Endothelial cell of umbilical vein (primary cell): Measurements from ENCODE around the gene FLRT1. TPM values are rescaled to one million over a fixed set of nuclear protein-coding genes. Genes with fewer than 3 reads are reported as not detected.

Source experiments
- BruUV-seq: library from RNA; stranded (reverse); fragments of 400-500 nt; replicated peaks from 2 replicates; lab custom pipeline; 2021; lab: Mats Ljungman, UMichigan
- CTCF ChIA-PET: fragments of 300-600, 350-600 bp; sonication (Branson Sonifier 250); formaldehyde crosslinking; loops from one replicate; lab custom pipeline; 2021; ENCODE audit warnings: antibody characterized with exemption, inconsistent platforms; lab: Charles Lee
- POLR2A ChIA-PET: fragments of 300-600, 350-600 bp; sonication (Branson Sonifier 250); formaldehyde crosslinking; loops from one replicate; lab custom pipeline; 2021; ENCODE audit warnings: antibody characterized with exemption, inconsistent platforms; lab: Charles Lee
- DNase-seq: peaks from one replicate; pipeline ENCODE4 v3.0.0-alpha.2; 2011; ENCODE audit warnings: low read depth, low spot score
- FAIRE-seq: peaks from 2 replicates; lab custom pipeline; 2011; peaks lifted over from hg19 to GRCh38; lab: Jason Lieb, UNC
- H2AFZ ChIP-seq: 2 replicates; pipeline ENCODE4 v1.6.0; 2012; ENCODE audit warnings: low read depth, low read length, control low read depth, inconsistent platforms
- H3K27ac ChIP-seq: 2 replicates; pipeline ENCODE4 v1.5.1; 2011; ENCODE audit warnings: low read depth, mild to moderate bottlenecking, control low read depth, low read length, moderate library complexity; ENCODE audit not compliant: insufficient read depth
- H3K27me3 ChIP-seq, 2 experiments: 2 replicates each; pipeline versions ENCODE4 v1.6.0 to v1.6.1; 2011; ENCODE audit warnings: low read length in 2 of 2, mixed read lengths in 1 of 2; ENCODE audit not compliant: control insufficient read depth in 2 of 2, insufficient read depth in 2 of 2
- H3K36me3 ChIP-seq, 2 experiments: 2 replicates in 1 of 2; 3 replicates in 1 of 2; pipeline ENCODE4 v1.5.1; 2011; ENCODE audit warnings: low read length in 2 of 2, mild to moderate bottlenecking in 1 of 2, moderate library complexity in 1 of 2; ENCODE audit not compliant: control insufficient read depth in 2 of 2, insufficient read depth in 2 of 2; ENCODE audit errors: extremely low read depth in 1 of 2
- H3K4me1 ChIP-seq: 3 replicates; pipeline ENCODE4 v1.5.1; 2011; ENCODE audit warnings: mild to moderate bottlenecking, low read length; ENCODE audit not compliant: control insufficient read depth, insufficient read depth; ENCODE audit errors: extremely low read depth
- H3K4me2 ChIP-seq: 2 replicates; pipeline ENCODE4 v1.6.1; 2011; ENCODE audit warnings: low read length, control low read depth, mixed read lengths; ENCODE audit not compliant: insufficient read depth
- H3K4me3 ChIP-seq, 3 experiments: fragments of 200-600 bp in 1 of 3; sonication (generic), shearing (Covaris generic) in 1 of 3; replicated peaks in 1 of 3; 2 replicates each; pipeline ENCODE4 v1.5.1; 2011 to 2016; ENCODE audit warnings: control low read depth in 3 of 3, low read length in 3 of 3, mild to moderate bottlenecking in 2 of 3, inconsistent platforms in 1 of 3, low read depth in 1 of 3, moderate library complexity in 1 of 3; ENCODE audit not compliant: insufficient read depth in 1 of 3
- H3K79me2 ChIP-seq: 2 replicates; pipeline ENCODE4 v1.6.0; 2012; ENCODE audit warnings: low read length, inconsistent platforms; ENCODE audit not compliant: control insufficient read depth, insufficient read depth
- H3K9ac ChIP-seq: replicated peaks from 2 replicates; pipeline ENCODE3; 2011; ENCODE audit warnings: low read length, control low read depth; ENCODE audit not compliant: insufficient read depth; ENCODE audit errors: extremely low read depth
- H3K9me1 ChIP-seq: replicated peaks from 3 replicates; pipeline ENCODE4 v1.6.0; 2011; ENCODE audit warnings: mild to moderate bottlenecking, low read length; ENCODE audit not compliant: control insufficient read depth, insufficient read depth; ENCODE audit errors: extremely low read depth
- H3K9me3 ChIP-seq: replicated peaks from 2 replicates; pipeline ENCODE4 v1.5.1; 2012; ENCODE audit warnings: low read length, inconsistent platforms; ENCODE audit not compliant: control insufficient read depth, insufficient read depth
- H4K20me1 ChIP-seq: replicated peaks from 2 replicates; pipeline ENCODE3; 2011; ENCODE audit warnings: mild to moderate bottlenecking, low read length; ENCODE audit not compliant: control insufficient read depth, insufficient read depth; ENCODE audit errors: extremely low read depth
- CTCF ChIP-seq, 2 donors: IDR thresholded peaks; 1 replicate in 1 of 2; 2 replicates in 1 of 2; pipeline ENCODE4 v1.5.1; 2011; ENCODE audit warnings: low read length in 2 of 2, mild to moderate bottlenecking in 2 of 2, moderate library complexity in 2 of 2, control low read depth in 1 of 2, inconsistent platforms in 1 of 2, low read depth in 1 of 2; ENCODE audit not compliant: insufficient read depth in 1 of 2; ENCODE audit errors: extremely low read depth in 1 of 2
- EZH2 ChIP-seq: IDR thresholded peaks from 2 replicates; pipeline ENCODE4 v1.6.1; 2012; ENCODE audit warnings: borderline replicate concordance, low read depth, mild to moderate bottlenecking, moderate library complexity, low read length, inconsistent platforms; ENCODE audit not compliant: severe bottlenecking
- FOS ChIP-seq: IDR thresholded peaks from 2 replicates; pipeline ENCODE4 v1.6.1; 2011; ENCODE audit warnings: mild to moderate bottlenecking, low read length, moderate library complexity, borderline replicate concordance; ENCODE audit not compliant: insufficient read depth
- GATA2 ChIP-seq: IDR thresholded peaks from 2 replicates; pipeline ENCODE4 v1.7.0; 2011; ENCODE audit warnings: low read depth, mild to moderate bottlenecking, moderate library complexity, mixed read lengths, low read length; ENCODE audit not compliant: insufficient read length, insufficient read depth
- JUN ChIP-seq: IDR thresholded peaks from 2 replicates; pipeline ENCODE4 v1.6.1; 2011; ENCODE audit warnings: borderline replicate concordance, low read depth; ENCODE audit not compliant: insufficient read length, insufficient read depth
- MYC ChIP-seq: IDR thresholded peaks from one replicate; pipeline ENCODE4 v1.6.1; 2011; ENCODE audit warnings: mild to moderate bottlenecking, low read depth, low read length
- POLR2A ChIP-seq: IDR thresholded peaks from 2 replicates; pipeline ENCODE4 v1.6.1; 2012; ENCODE audit warnings: low read depth, mild to moderate bottlenecking, control low read depth, low read length
- POLR2AphosphoS5 ChIP-seq: IDR thresholded peaks from 2 replicates; pipeline ENCODE4 v1.6.1; 2012; ENCODE audit warnings: low read depth, mild to moderate bottlenecking, control low read depth, low read length, moderate library complexity; ENCODE audit not compliant: insufficient read depth
- dilution Hi-C: fragments of 300-500 bp; cut with MboI; formaldehyde crosslinking; loops from one replicate; pipeline ENCODE4 v1.15.0; 2019; ENCODE audit warnings: low sequenced_read_pairs; ENCODE audit not compliant: extremely low pct_ligation_motif_present
- intact Hi-C: fragments of 100-400 bp; cut with micrococcal nuclease; formaldehyde crosslinking; loops from one replicate; pipeline ENCODE4 v1.10.0; 2022
- polyA plus RNA-seq, 4 experiments: library from polyadenylated mRNA; depleted of rRNA in 3 of 4; stranded (reverse) in 3 of 4; unstranded in 1 of 4; fragments of >200 nt; gene quantifications; 2 replicates each; pipeline versions ENCODE4 v1.2.1 to v1.2.3, GENCODE V29; 2011 to 2012; ENCODE audit warnings: missing spikeins in 1 of 4
- total RNA-seq: library from RNA; stranded (reverse); gene quantifications from 2 replicates; pipeline ENCODE4 v1.2.3, GENCODE V29; 2021
- TF ChIP-seq, protein P1 (sequence below): IDR thresholded peaks from 2 replicates; pipeline ENCODE4 v1.6.1; 2011; ENCODE audit not compliant: insufficient read depth, insufficient read length

Gene FLRT1
- total and polyA plus RNA-seq, 2 donors (not counting 3 experiments of a cell fraction or from before 2014, with no cell fraction given), result not detected

DNA sequence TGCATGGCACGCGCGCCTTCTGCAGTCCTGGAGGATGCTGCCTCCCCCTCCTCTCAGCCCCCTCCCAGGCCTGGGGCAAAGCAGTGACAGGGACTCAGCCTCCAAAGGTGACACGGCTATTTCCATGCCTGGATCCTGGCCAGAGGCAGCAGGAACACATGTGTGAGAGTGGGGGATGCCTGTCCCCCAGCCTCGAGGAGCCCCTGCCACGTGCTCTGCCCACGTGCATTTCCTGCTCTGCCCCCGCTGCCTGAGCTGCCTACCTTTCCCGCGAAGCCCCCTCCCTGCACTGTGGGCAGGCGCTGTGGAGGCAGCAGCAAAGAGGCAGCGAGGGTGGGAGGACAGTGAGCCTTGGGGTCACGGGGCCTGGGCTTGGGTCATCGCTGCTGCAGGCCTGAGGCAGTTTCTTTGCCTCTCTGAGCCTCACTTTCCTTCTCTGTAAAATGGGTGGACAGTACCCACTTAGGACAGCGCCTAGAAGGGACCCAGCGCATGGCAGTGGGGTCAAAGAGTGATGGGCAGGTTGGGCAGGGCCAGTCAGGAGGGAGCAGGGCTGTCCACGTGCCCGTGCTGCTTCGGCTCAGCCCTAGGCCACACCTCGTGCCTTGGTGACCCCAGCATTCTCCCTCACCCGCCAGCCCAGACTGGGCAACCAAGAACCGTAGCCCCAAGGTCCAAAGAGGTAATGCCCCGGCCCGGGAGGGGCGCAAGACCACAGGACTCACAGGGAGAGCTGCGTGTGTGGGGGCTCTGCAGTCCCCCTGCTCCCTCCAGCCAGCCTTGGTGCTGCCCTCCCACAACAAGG lies 48.6 kb downstream of the FLRT1 start:
- intact Hi-C loops, result no loop called here
- dilution Hi-C loops, result no loop called here
- Histone ChIP-seq H3K9ac (no peak overlapping the region), H2AFZ (no peak overlapping the region), H3K36me3 (no peaks in the 10 kb centered on the region), H3K79me2 (no peaks in the 10 kb centered on the region), H3K9me3 (no peaks in the 10 kb centered on the region), H3K4me3 (no peak overlapping the region), H4K20me1 (no peaks in the 10 kb centered on the region), H3K4me1 (no peaks in the 10 kb centered on the region), H3K9me1 (no peaks in the 10 kb centered on the region), H3K27ac (no peak overlapping the region), H3K27me3 (no peaks in the 10 kb centered on the region), H3K4me2 (no peak overlapping the region)
- FAIRE-seq (no peak), DNase-seq (no peak)
- ChIA-PET CTCF (no interaction called here), POLR2A (no interaction called here)
- BruUV-seq, result no TSS peak
- TF ChIP-seq FOS (no peak), POLR2AphosphoS5 (no peak), JUN (no peak), EZH2 (no peak), MYC (no peak), CTCF (IDR thresholded peaks at IDR 0.05; ENCODE audit: extremely low read depth in 1 of 2, insufficient read depth in 1 of 2, low read depth in 1 of 2, low read length in 2 of 2) (no peak), GATA2 (no peak), POLR2A (no peak)
- TF ChIP-seq, protein P1, sequence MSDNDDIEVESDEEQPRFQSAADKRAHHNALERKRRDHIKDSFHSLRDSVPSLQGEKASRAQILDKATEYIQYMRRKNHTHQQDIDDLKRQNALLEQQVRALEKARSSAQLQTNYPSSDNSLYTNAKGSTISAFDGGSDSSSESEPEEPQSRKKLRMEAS, result no peak
